Neuronal stem cell (in vitro differentiated cells): ENCODE results near the gene AP1S3.

Experiments
- DNase-seq: peaks from one replicate; pipeline ENCODE4 v3.0.0-alpha.2; 2013; ENCODE audit warnings: low spot score
- H2AFZ ChIP-seq: one replicate; pipeline ENCODE4 v1.6.1; 2013; ENCODE audit warnings: mild to moderate bottlenecking, low read length, inconsistent platforms
- H2AK5ac ChIP-seq: 2 replicates; pipeline ENCODE4 v1.6.1; 2013; ENCODE audit warnings: low read depth, mild to moderate bottlenecking, inconsistent platforms, low read length, moderate library complexity, mixed read lengths
- H2BK120ac ChIP-seq: 2 replicates; pipeline ENCODE4 v1.6.1; 2013; ENCODE audit warnings: low read depth, mild to moderate bottlenecking, inconsistent platforms, low read length, moderate library complexity, mixed read lengths
- H2BK12ac ChIP-seq: one replicate; pipeline ENCODE4 v1.6.1; 2013; ENCODE audit warnings: low read length, inconsistent platforms
- H2BK15ac ChIP-seq: 2 replicates; pipeline ENCODE4 v1.6.1; 2013; ENCODE audit warnings: mild to moderate bottlenecking, low read length, inconsistent platforms, mixed read lengths
- H2BK5ac ChIP-seq: one replicate; pipeline ENCODE4 v1.6.1; 2013; ENCODE audit warnings: inconsistent platforms, mild to moderate bottlenecking, low read length, moderate library complexity
- H3K14ac ChIP-seq: one replicate; pipeline ENCODE4 v1.6.1; 2013; ENCODE audit warnings: low read length, inconsistent platforms
- H3K18ac ChIP-seq: 2 replicates; pipeline ENCODE4 v1.6.1; 2013; ENCODE audit warnings: low read length, inconsistent platforms
- H3K23ac ChIP-seq: 2 replicates; pipeline ENCODE4 v1.6.1; 2013; ENCODE audit warnings: low read depth, mild to moderate bottlenecking, mixed read lengths, low read length, inconsistent platforms; ENCODE audit not compliant: poor library complexity
- H3K27ac ChIP-seq: replicated peaks from 3 replicates; pipeline ENCODE4 v1.5.1; 2013; ENCODE audit warnings: low read length, inconsistent platforms
- H3K27me3 ChIP-seq, 3 experiments: 2 replicates each; pipeline ENCODE4 v1.6.1; 2013; ENCODE audit warnings: low read length in 3 of 3, mild to moderate bottlenecking in 2 of 3, inconsistent platforms in 1 of 3, low read depth in 1 of 3, mixed read lengths in 1 of 3, moderate library complexity in 1 of 3; ENCODE audit not compliant: control insufficient read depth in 3 of 3, insufficient read depth in 3 of 3
- H3K36me3 ChIP-seq, 2 donors: replicated peaks in 1 of 2; 2 replicates each; pipeline ENCODE4 v1.6.1; 2013; ENCODE audit warnings: low read length in 2 of 2; ENCODE audit not compliant: control insufficient read depth in 2 of 2, insufficient read depth in 2 of 2
- H3K4ac ChIP-seq: 2 replicates; pipeline ENCODE4 v1.6.1; 2013; ENCODE audit warnings: inconsistent platforms, mild to moderate bottlenecking, low read length, moderate library complexity
- H3K4me1 ChIP-seq, 2 donors: 1 replicate in 1 of 2; 2 replicates in 1 of 2; pipeline ENCODE4 v1.6.1; 2013; ENCODE audit warnings: low read length in 2 of 2, low read depth in 1 of 2; ENCODE audit not compliant: control insufficient read depth in 2 of 2, insufficient read depth in 1 of 2
- H3K4me2 ChIP-seq: one replicate; pipeline ENCODE4 v1.6.1; 2013; ENCODE audit warnings: mild to moderate bottlenecking, low read length, inconsistent platforms; ENCODE audit not compliant: insufficient read depth, poor library complexity, severe bottlenecking
- H3K4me3 ChIP-seq, 2 donors: 2 replicates each; pipeline ENCODE4 v1.5.1; 2013; ENCODE audit warnings: low read length in 2 of 2, mild to moderate bottlenecking in 2 of 2, inconsistent platforms in 1 of 2, moderate library complexity in 1 of 2
- H3K79me1 ChIP-seq: one replicate; pipeline ENCODE4 v1.6.1; 2013; ENCODE audit warnings: low read depth, mild to moderate bottlenecking, inconsistent platforms, low read length, moderate library complexity
- H3K9ac ChIP-seq: one replicate; pipeline ENCODE4 v1.6.1; 2013; ENCODE audit warnings: mild to moderate bottlenecking, low read depth, low read length, inconsistent platforms; ENCODE audit not compliant: poor library complexity
- H3K9me3 ChIP-seq, 2 donors: replicated peaks in 1 of 2; 2 replicates each; pipeline versions ENCODE3 to v1.6.1; 2013; ENCODE audit warnings: low read length in 2 of 2, mild to moderate bottlenecking in 2 of 2, inconsistent platforms in 1 of 2, low read depth in 1 of 2, mixed read lengths in 1 of 2, moderate library complexity in 1 of 2; ENCODE audit not compliant: control insufficient read depth in 2 of 2, insufficient read depth in 1 of 2
- H4K8ac ChIP-seq: one replicate; pipeline ENCODE4 v1.6.1; 2013; ENCODE audit warnings: low read depth, mild to moderate bottlenecking, inconsistent platforms, low read length, moderate library complexity
- H4K91ac ChIP-seq: one replicate; pipeline ENCODE4 v1.6.1; 2013; ENCODE audit warnings: low read length, low read depth, mild to moderate bottlenecking, inconsistent platforms; ENCODE audit not compliant: poor library complexity
- WGBS, 2 donors: extraction: QIAGEN DNeasy Blood & Tissue Kit; methylation state at CpG; one replicate each; pipeline ENCODE4 v1.1.7; 2013; ENCODE audit warnings: missing lambda C conversion rate in 2 of 2, mixed read lengths in 1 of 2; ENCODE audit not compliant: insufficient read length in 2 of 2, insufficient replicate concordance in 1 of 2; ENCODE audit errors: extremely low coverage in 2 of 2; 5-methylcytosine and 5-hydroxymethylcytosine counted together

The AP1S3 gene

GRCh38 chr2:223832241-223832903, 5.0 kb downstream of the AP1S3 start:
- Histone ChIP-seq H3K79me1 (no peaks in the 10 kb centered on the region), H2BK120ac (no peak overlapping the region)
- WGBS, 2 donors, result no CpG with 5 or more reads among the region's 8 CpGs

GRCh38 chr2:223829128-223829527, 8.3 kb downstream of the AP1S3 start:
- DNase-seq, result no peak
- Histone ChIP-seq H3K36me3 (no peaks in the 10 kb centered on the region), H3K4me1 (peaks cover 0 to 5% of the 10 kb centered on the region in 2 donors), H3K4me2 (no peak overlapping the region), H3K9me3 (no peaks in the 10 kb centered on the region), H3K18ac (no peak overlapping the region), H2AFZ (no peak overlapping the region), H3K27ac (no peak overlapping the region), H3K27me3 (no peaks in the 10 kb centered on the region), H3K14ac (no peak overlapping the region), H2BK5ac (no peak overlapping the region), H2BK120ac (no peak overlapping the region), H3K79me1 (no peaks in the 10 kb centered on the region), H3K4me3 (no peak overlapping the region), H3K9ac (no peak overlapping the region), H4K91ac (no peak overlapping the region), H3K23ac (no peak overlapping the region), H2BK15ac (no peak overlapping the region), H2BK12ac (no peak overlapping the region), H4K8ac (no peak overlapping the region), H3K4ac (no peak overlapping the region), H2AK5ac (no peak overlapping the region)
- no CpG with 5 or more reads among the region's 5 CpGs for WGBS, 2 donors

More at GRCh38 chr2:223832241-223832903, 5.0 kb downstream of the AP1S3 start:
- no peaks in the 10 kb centered on the region for H3K36me3 ChIP-seq
- no peak overlapping the region for H4K91ac ChIP-seq
- H2BK5ac ChIP-seq, result no peak overlapping the region
- H3K9ac ChIP-seq, result no peak overlapping the region
- H3K4ac ChIP-seq, result no peak overlapping the region
- H3K27me3 ChIP-seq, result peaks cover 0 to 12% (median 9%) of the 10 kb centered on the region in 3 experiments
- H3K18ac ChIP-seq, result no peak overlapping the region
- no peak overlapping the region for H3K14ac ChIP-seq
- H3K4me1 ChIP-seq, result peaks cover 4 to 7% of the 10 kb centered on the region in 2 donors
- H3K4me2 ChIP-seq, result no peak overlapping the region
- no peak for DNase-seq
- no peaks in the 10 kb centered on the region for H3K9me3 ChIP-seq
- H2BK15ac ChIP-seq, result no peak overlapping the region
- H3K23ac ChIP-seq, result no peak overlapping the region
- H2BK12ac ChIP-seq, result no peak overlapping the region
- no peak overlapping the region for H2AK5ac ChIP-seq
- H3K27ac ChIP-seq, result no peak overlapping the region
- no peak overlapping the region for H4K8ac ChIP-seq
- H2AFZ ChIP-seq, result no peak overlapping the region
- H3K4me3 ChIP-seq, result no peak overlapping the region

DNA sequence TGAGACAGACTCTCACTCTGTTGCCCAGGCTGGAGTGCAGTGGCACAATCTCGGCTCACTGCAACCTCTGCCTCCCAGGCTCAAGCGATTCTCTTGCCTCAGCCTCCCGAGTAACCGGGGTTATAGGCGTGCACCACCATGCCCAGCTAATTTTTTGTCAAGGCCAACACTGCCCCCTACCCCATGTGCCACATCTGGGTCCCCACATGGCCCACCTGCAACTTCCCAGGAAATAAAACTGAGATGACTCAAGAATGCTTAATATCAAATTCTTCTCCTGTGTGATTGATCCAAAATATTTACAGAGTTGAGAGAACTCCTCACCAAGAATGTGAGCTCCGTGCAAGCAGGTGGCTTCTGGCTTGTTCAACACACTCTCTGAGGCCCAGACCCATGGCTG, 9.1 kb downstream of the AP1S3 start:
- Histone ChIP-seq H3K4me3 (no peak overlapping the region), H3K9me3 (no peaks in the 10 kb centered on the region), H2AK5ac (no peak overlapping the region), H3K23ac (no peak overlapping the region), H2BK15ac (no peak overlapping the region), H2BK120ac (no peak overlapping the region), H3K9ac (no peak overlapping the region), H2BK12ac (no peak overlapping the region), H3K14ac (no peak overlapping the region), H3K36me3 (no peaks in the 10 kb centered on the region), H4K8ac (no peak overlapping the region), H3K4ac (no peak overlapping the region), H2AFZ (no peak overlapping the region), H2BK5ac (no peak overlapping the region), H3K27me3 (no peaks in the 10 kb centered on the region), H3K18ac (no peak overlapping the region), H4K91ac (no peak overlapping the region), H3K4me2 (no peak overlapping the region), H3K79me1 (no peaks in the 10 kb centered on the region), H3K27ac (no peak overlapping the region), H3K4me1 (peaks cover 0 to 2% of the 10 kb centered on the region in 2 donors)
- DNase-seq, result no peak
- WGBS, 2 donors, result no CpG with 5 or more reads among the region's 6 CpGs

DNA sequence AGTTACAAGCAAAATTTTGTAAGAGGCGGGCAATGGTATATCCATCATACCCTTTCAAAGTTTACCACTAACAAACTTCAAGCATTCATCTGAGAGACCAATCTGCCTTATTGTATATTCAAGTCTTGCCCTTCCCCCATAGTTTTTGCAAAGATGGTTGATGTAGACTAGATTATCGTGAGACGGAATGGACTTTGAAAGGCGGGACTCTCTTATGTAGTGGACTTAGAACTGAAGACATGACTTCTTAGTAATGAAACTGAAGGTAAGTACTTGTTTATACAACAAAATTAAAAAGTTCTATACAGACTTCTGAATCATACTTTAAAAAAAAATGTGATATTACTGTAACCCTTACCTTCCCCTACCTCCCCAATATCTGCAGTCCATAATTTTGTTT, 10.4 kb downstream of the AP1S3 start:
- no peak overlapping the region for H2AFZ ChIP-seq
- H2BK12ac ChIP-seq, result no peak overlapping the region
- H3K23ac ChIP-seq, result no peak overlapping the region
- no peak overlapping the region for H3K4me2 ChIP-seq
- no peak overlapping the region for H2BK120ac ChIP-seq
- H3K9me3 ChIP-seq, result no peaks in the 10 kb centered on the region
- H3K36me3 ChIP-seq, result no peaks in the 10 kb centered on the region
- H3K4ac ChIP-seq, result no peak overlapping the region
- H3K4me1 ChIP-seq, result no peaks in the 10 kb centered on the region
- H4K8ac ChIP-seq, result no peak overlapping the region
- no peak overlapping the region for H2BK5ac ChIP-seq
- no peaks in the 10 kb centered on the region for H3K79me1 ChIP-seq
- H3K27ac ChIP-seq, result no peak overlapping the region
- H3K18ac ChIP-seq, result no peak overlapping the region
- no peak overlapping the region for H2AK5ac ChIP-seq
- H3K4me3 ChIP-seq, result no peak overlapping the region
- H3K9ac ChIP-seq, result no peak overlapping the region
- H3K27me3 ChIP-seq, result no peaks in the 10 kb centered on the region
- no CpG with 5 or more reads among the region's 4 CpGs for WGBS, 2 donors
- DNase-seq, result no peak
- no peak overlapping the region for H4K91ac ChIP-seq
- H3K14ac ChIP-seq, result no peak overlapping the region
- no peak overlapping the region for H2BK15ac ChIP-seq
